HG03571 (cell line): ENCODE data around the gene TMEM200B.
"Not testable (repeated sequence)": the region's sequence is repeated elsewhere in the genome, so short reads cannot be mapped to it uniquely, and the experiment has no call there.

Source experiments
- ATAC-seq: cut with Tn5 transposase; IDR thresholded peaks from one replicate; pipeline ENCODE4 v1.9.1; 2021; ENCODE audit not compliant: unreplicated experiment

Gene TMEM200B

GRCh38 chr1:29134695-29135028 is 11.0 kb upstream of the TMEM200B start:
- no peak for ATAC-seq

DNA sequence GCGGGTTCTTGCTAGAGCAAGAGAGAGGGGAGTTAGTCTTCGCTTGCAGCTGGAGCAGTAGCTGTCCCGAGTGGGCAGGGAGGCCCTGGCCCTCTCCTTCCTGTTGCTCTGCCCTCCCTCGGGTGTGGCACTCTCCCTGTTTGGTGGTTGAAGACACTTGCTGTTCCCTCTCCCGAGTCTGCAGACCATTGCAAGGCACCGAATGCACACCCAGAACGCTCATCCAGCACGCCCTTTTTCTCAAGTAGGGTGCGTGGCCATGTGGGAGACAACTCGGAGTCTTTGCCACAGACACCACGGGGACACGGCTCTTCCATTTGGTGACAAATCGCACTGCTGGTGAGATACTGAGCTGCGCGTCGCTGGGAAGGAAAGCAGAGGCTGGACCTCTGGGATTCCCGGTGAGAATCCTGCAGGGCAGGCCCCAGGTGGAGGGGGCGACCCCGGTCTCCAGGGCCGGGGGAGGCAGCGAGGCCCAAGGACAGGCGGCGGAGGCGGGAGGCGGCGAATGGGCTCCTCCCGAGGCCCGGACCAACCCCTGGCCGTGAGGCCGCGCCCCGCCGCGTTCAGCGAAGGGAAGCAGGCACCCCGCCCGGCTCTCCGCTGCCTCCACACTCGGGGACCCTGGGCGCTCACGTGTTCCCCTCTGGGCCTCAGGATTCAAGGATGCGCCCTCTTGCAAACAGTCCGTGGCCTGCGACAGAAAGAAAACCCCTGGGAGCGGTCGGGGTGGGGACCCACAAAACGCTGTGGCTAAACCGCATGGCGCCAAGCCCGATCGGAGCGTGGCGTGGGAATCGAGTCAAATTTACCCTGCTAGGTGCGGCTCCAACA is 10.4 kb upstream of the TMEM200B start:
- ATAC-seq: no peak

DNA sequence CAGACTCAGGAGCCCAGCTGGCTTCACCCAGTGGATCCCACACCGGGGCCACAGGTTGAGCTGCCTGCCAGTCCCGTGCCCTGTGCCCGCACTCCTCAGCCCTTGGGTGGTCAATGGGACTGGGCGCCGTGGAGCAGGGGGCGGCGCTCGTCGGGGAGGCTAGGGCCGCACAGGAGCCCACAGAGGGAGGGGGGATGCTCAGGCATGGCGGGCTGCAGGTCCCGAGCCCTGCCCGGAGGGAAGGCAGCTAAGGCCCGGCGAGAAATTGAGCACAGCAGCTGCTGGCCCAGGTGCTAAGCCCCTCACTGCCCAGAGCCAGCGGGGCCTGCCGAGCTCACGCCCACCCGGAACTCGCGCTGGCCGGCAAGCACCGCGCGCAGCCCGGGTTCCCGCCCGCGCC is 7.4 kb upstream of the TMEM200B start:
- not testable (repeated sequence) for ATAC-seq

DNA sequence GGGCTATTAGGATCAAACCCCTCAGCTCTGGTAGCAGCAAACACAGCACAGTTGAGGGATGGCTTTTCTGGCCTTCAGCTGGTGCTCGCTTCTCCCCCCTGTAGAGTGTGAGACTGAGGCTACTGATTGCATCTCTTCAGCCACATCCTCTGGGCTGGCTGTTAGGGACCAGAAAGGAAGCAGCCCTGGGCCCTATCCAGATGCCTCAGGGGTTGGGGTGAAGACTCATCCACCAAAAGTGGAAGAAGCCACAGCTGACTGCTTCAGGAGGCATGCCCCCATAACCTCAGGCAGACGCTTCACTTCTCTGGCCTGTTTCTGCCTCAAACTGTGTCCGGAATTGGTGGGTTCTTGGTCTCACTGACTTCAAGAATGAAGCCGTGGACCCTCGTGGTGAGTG is 6.2 kb upstream of the TMEM200B start:
- no peak for ATAC-seq

DNA sequence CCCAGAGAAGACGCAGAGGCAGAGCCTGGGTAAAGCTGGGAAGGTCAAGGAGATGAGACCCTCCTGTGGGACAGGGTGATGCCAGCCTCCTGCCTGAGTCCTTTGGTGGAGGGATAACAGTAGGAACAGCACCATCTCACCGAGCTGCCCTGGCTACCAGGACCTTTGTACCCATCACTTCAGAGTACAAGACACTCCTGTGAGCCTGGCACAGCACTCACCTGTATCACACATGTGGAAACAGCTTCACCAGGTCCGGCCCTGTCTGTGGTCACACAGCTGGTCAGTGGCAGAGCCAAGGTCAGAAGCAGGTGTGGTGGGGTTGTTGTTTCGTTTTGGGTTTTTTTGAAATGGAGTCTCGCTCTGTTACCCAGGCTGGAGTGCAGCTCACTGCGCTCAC is 5.0 kb upstream of the TMEM200B start:
- no peak for ATAC-seq

GRCh38 chr1:29126198-29126597 is 2.5 kb upstream of the TMEM200B start:
- no peak for ATAC-seq

DNA sequence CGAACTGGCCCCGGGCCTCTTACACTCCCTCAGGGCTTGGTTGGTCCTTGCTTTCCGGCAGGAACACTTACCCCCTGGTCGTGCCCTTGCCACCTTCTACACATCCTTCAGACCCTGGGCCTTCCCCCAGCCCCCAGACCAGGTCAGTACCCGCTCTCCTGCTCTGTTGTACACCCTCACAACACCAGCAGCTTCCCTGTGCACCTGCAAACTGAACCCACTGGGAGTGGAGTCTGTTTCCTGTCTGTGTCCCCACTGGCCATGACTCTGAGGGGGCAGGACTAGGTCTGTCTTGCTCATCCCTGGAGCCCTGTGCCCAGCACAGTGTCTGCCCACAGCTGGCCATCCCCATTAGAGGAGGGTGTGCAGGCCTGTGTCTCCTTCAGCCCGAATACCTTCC is 2.1 kb upstream of the TMEM200B start:
- ATAC-seq: no peak

- ATAC-seq: no peak
Measured at GRCh38 chr1:29125237-29125641, 1.5 kb upstream of the TMEM200B start.

DNA sequence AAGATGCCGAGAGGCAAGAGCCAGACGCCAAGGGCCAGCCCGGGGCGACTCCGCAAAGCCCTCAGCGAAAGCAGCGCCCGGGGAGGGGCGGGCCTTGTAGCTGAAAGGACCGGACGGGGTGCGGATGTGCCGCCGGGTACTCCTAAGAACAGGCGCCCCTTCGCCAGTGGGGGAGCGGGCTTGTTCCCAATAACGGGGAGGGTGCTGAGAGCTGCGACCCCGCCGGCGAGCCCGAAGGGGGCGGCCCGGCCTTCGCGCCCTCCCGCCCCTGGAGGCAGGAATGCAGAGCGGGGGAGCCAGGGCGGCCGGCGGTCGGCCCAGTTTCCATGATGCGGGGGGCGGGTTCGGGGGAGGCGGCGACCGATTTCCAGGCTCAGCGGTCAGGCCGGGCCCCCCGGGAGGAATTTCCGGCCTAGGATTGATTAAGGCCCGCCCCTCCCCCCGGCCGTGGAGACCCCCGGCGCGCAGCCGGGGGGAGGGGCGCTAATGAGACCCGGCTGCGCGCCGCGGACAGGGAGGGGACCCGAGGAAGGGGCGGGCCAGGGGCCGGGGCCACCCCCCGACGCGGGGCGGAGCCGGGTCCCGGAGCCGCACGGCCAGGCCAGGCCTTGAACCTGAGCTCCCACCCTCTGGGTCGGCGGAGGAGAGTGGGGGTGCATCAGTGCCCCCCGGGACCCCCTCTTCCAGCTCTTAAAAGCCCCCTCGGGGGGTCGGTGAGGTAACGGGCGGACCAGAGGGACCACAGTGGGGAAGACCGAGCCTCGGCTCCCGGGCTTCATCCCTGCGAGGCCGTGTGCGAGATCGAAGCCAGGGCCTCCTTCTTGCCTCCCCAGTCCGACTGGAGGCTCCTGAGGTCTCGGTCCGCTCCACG is 898 bp upstream of the TMEM200B start:
- ATAC-seq: no peak

GRCh38 chr1:29123053-29123886 is 433 bp downstream of the TMEM200B start:
- no peak for ATAC-seq

DNA sequence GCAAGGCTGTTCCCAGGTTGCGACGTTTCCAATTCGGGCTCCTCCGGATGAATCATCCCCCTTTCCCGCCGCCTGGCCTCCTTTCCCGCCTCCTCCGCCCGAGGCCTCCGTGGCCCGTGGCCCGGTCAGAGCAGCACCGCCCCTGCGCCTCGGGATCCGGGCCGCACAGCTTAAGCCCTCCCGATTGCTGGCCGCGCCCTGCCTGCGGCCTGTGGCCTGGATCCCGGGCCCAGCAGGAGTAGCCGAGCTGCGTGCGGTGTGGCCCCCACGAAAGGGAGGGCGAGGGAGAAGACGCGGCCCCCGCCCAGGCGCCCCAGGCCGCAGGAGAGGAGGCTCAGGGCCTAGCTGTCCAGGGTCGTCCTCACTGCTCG is 1.0 kb downstream of the TMEM200B start:
- ATAC-seq: no peak

- ATAC-seq: no peak
Measured at GRCh38 chr1:29121936-29122681, 1.6 kb downstream of the TMEM200B start.

DNA sequence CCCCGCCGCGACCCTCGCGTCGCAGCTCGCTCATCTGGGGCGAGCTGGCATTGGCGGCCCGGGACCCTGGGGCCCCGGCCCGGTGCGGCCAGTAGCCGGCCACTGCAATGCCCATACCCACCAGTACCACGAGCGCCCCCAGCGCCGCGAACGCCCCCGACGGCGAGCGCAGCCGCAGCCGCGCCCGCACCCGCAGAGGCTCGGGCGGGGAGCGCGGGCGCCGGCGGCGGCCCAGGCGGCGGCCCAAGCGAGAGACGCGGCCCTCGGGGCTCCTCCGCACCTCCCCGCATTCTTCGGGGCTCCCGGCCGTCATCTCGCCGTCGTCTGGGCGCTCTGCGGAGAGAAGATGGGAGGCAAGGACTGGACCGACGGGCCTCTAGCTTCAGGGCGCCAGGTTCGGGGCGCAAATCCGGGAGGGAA is 2.2 kb downstream of the TMEM200B start:
- no peak for ATAC-seq

DNA sequence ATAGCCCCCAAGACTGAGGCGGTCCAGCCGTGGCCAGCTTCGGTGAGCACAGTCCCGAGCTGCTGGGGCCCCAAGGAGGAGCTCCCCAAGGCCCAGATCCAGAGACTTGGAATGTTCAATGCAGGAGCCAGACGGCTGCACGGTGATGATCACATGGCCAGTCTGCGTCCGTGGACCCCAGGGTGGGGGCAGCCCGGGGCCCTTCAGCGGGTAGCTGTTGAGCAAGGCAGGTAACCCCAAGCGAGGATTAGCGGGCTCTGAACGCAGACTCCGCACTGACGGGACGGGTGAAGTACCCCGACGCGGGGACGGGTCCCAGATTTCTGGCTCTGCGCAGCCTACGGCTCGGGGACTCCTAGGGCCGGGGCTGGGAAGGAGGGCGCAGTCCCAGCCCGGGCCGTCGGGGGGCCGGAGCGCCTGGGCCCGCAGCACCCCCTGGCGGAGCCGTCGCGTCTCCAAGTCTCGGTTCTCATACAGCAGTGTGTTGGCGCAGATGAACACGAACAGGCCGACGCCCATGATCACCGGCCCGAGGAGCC is 2.7 kb downstream of the TMEM200B start:
- ATAC-seq: no peak

DNA sequence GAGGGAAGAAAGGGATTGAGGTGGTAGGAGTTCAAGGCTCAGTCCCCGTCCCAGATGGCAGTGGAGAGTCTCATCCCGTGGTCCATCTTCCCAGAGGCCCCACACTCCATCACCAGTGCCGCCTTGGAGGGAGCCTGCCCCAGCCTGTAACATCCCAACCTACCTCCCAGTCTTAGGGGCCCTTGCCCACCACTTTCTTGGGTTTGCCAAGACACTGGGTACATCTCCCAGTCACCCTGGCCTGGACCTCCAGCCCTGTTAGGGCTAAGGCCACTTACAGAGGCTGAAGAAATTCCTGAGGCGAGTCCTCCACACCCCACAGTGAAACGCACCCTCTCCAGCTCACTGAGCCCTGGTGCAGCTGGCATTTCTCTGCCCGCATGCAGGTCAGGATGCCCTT is 3.3 kb downstream of the TMEM200B start:
- ATAC-seq: no peak

GRCh38 chr1:29119121-29119929 is 4.4 kb downstream of the TMEM200B start:
- no peak for ATAC-seq

- no peak for ATAC-seq
Measured at GRCh38 chr1:29117381-29117780, 6.3 kb downstream of the TMEM200B start.

- ATAC-seq: no peak
Measured at GRCh38 chr1:29114654-29115053, 9.0 kb downstream of the TMEM200B start.

DNA sequence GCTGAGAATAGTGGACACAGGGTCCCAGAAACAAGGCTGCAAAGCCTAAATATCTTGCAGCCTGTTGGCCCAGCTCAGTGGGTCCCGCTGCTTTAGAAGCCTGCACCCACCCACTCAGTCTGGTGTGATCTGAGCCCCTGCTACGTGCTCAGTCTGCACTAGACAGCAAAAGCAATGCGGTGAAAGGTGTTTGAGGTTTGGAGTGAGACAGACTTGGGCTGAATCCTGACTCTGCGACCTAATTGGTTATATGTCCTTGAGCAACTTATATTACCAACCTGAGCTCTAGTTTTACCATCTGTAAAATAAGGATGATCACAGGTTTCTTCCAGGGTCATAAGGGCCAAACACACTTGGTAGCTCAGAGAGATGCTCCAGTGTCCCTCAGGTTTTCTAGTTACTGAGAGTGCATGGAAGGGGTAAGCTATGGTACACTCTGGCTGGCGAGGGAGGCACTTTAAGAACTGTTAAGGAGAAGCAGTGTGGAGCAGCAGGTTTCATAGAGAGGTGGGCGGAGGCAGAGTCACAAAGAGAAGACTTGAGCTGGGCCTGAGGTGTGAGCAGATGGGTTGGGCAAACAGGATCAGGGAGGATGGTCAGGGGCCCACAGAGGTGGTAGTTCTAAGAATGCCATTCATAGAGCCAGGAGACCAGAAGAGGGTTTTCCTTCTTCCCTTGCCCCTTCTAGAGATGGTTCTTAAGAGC is 10.1 kb downstream of the TMEM200B start:
- ATAC-seq: no peak
